Suprapubic skin (tissue), 4 donors: Measurements from ENCODE around the gene NBPF6.

Experiments used
- CTCF ChIP-seq, 2 donors: fragments of 200-600 bp in 1 of 2; fragments of 450-650 bp in 1 of 2; sonication (generic) in 1 of 2; IDR thresholded peaks; one replicate each; pipeline ENCODE4 v1.5.1; 2016 to 2019; ENCODE audit warnings: antibody characterized with exemption in 2 of 2, mild to moderate bottlenecking in 1 of 2, moderate library complexity in 1 of 2
- EP300 ChIP-seq: sonication (generic); formaldehyde crosslinking; IDR thresholded peaks from one replicate; pipeline ENCODE4 v1.6.1; 2017; ENCODE audit warnings: antibody characterized with exemption
- POLR2A ChIP-seq, 2 donors: fragments of 450-650 bp; IDR thresholded peaks; one replicate each; pipeline ENCODE4 v1.6.1; 2017; ENCODE audit warnings: antibody characterized with exemption in 2 of 2, mild to moderate bottlenecking in 2 of 2, moderate library complexity in 2 of 2
- POLR2AphosphoS5 ChIP-seq, 3 donors: sonication (generic); formaldehyde crosslinking; IDR thresholded peaks; one replicate each; pipeline ENCODE4 v1.6.1; 2017; ENCODE audit warnings: antibody characterized with exemption in 3 of 3

DNA sequence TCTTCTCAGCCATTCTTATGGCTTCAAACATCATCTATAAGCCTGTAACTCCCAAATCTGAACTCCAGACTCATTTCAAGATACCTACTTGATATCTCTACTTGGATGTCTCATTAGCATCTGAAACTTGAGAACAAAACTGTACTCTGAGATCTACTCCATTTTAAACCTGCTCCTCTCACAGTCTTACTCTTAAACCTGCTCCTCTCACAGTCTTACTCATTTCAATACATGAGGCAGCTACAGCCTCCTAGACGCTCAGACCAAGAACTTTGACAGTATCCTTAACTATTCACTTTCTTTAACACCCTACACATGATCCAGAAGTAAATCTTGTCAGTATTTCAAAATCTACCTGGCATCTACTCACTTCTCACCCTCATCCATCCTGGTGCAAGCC is 54.3 kb downstream of the NBPF6 start:
- TF ChIP-seq CTCF (IDR thresholded peaks at IDR 0.05) (no peak), EP300 (no peak), POLR2AphosphoS5 (IDR thresholded peaks at IDR 0.05) (no peak), POLR2A (IDR thresholded peaks at IDR 0.05) (no peak)
